NCI-H748 treated with DMSO at 0.1 percent for 48 hours (cell line): Measurements from ENCODE around the gene FBXO5.
"Not testable (repeated sequence)": the region's sequence is repeated elsewhere in the genome, so short reads cannot be mapped to it uniquely, and the experiment has no call there.

Experiments used
- DNase-seq: peaks from one replicate; lab custom pipeline; 2025; lab: John Stamatoyannopoulos, UW

Gene FBXO5

DNA sequence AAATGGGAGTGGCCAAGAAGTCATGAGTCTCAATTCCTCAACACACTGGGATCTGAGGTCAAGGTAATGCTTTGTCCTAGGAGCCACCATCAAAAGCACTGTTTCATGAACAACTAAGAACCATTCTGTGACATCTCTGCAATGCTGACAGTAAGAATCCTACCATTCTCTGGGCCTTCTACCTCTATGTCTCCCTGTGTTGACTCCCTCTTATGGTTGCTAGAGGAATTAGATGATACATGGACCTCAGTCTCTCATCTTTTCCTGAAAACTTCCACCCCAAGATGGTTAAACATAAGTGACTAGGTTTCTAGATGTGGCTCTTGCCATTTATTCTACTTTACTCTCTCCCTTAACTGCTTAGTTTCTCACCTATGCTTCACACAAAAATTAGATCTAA is 10.6 kb upstream of the FBXO5 start:
- DNase-seq: no peak

DNA sequence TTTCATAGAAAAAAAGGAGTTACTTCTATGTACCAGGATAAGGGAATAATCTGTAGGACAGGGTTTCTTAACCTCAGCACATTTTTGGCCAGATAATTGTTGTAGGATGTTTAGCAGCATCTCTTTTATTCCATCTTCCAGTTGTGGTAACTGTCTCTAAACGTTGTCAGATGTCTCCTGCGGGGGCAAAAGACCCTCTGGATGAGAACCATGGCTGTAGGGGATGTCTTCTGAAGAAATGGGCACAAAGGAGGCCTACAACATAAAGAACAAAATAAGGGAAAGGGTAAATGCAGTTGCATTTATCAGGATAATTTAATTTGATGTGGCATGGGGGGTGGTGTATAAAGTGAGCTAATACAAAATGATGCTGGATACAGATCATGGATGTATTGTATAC is 4.1 kb upstream of the FBXO5 start:
- DNase-seq: no peak

DNA sequence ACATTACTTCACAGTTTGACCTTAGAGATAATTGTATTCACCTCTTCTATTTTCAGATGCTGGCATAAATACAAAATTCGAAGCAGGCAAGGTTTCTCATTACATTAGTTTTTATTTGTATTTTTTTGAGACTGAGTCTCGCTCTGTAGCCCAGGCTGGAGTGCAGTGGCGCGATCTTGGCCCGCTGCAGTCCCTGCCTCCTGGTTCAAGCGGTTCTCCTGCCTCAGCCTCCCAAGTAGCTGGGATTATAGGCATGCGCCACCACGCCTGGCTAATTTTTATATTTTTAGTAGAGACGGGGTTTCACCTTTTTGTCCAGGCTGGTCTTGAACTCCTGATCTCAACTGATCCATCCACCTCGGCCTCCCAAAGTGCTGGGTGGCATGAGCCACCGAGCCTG is 2.5 kb upstream of the FBXO5 start:
- DNase-seq: not testable (repeated sequence)

GRCh38 chr6:152984513-152984872 is 1.7 kb upstream of the FBXO5 start:
- peak; percentile 24 for DNase-seq

GRCh38 chr6:152983637-152984512 is 1.0 kb upstream of the FBXO5 start:
- peak; percentile 44 for DNase-seq

GRCh38 chr6:152981989-152982903 is 595 bp downstream of the FBXO5 start:
- no peak for DNase-seq

DNA sequence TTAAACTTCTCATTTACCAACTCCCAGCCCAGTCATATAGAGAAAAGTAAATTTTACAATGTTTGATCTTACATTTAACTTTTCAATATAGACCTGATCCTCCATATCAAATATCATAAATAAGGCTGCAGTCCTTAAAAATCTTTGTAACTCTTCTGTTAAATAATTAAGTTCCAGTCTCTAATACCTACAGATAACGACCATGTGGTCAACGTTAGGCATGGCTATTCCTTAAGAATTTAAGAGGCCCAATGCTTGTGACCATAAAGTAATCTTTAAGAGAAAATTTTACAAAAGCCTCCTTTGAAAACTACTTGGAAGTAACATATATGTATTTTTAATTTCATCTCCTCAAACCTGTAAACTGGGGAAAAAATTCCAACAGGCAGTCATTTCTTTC is 1.6 kb downstream of the FBXO5 start:
- DNase-seq: no peak

DNA sequence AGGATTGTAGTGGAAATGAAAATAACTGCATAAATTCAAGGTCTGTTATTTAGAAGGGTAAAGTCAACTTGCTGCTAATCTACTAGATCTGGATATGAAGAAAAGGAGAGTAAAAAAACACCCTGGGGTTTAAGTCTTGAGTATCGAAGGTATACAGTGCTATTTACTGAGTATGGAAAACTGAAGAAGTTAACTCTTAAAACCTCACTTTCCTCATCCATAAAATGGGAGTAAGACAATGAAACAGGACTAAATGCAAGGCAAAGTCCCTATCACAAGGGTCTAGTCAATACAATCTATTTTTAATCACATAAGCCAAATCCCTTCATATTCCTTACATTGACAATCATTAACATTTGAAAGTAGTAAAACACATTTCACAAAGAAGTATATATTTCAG is 2.2 kb downstream of the FBXO5 start:
- no peak for DNase-seq

GRCh38 chr6:152979116-152979515 is 3.7 kb downstream of the FBXO5 start:
- no peak for DNase-seq

DNA sequence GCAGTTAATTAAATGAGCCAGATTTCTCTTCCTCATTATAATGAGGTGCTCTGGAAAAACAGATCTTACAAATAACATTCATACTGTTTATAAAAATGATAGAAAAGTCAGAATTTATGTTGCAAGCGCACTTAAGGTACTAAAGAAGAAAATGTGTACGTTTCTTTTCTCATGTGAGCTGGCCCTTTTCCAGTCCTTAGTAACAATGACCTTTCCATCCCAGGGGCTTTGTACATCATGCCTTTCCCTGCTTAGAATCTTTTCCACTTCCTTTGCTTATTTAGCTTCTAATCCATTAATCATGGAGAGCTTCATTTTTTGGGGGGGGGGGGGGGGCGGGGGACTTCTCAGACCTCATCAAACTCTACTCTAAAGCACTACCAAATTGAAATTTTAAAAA is 4.8 kb downstream of the FBXO5 start:
- no peak for DNase-seq

DNA sequence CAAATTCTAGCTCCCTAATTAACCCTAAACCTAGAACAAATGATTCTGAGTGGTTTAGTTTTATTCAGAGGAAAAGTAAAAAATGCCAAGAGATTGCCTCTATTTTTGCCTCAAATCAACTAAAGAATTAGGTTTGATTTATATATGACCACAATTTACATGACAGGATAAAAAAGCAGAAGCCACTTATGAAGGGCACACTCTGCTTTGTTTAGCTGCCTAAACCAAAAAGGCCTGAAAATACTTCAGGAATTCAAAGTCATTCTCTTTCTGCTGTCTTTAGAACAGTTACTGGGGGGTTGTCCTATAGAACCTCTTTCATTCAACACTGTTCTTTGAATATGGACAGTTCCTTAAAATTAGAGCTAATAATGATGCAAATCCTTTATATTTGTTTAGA is 5.3 kb downstream of the FBXO5 start:
- DNase-seq: no peak

DNA sequence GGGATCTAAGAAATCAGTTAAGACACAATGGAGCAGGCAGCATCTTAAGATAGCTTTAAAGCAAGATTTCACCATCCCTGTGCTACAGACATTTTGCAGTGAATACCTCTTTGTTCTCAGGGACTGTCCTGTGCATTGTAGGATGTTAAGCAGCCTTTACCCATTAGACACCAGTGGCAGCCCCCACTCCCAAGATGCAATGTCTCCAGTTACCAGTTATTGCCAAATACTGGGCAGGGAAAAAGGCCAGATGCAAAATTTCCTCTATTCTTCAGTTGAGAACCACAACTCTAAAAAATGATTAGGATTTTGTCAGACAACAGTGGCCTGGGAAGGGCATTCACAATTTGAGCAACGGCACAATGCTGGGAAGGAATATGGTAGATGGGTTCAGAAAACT is 6.1 kb downstream of the FBXO5 start:
- DNase-seq: no peak

DNA sequence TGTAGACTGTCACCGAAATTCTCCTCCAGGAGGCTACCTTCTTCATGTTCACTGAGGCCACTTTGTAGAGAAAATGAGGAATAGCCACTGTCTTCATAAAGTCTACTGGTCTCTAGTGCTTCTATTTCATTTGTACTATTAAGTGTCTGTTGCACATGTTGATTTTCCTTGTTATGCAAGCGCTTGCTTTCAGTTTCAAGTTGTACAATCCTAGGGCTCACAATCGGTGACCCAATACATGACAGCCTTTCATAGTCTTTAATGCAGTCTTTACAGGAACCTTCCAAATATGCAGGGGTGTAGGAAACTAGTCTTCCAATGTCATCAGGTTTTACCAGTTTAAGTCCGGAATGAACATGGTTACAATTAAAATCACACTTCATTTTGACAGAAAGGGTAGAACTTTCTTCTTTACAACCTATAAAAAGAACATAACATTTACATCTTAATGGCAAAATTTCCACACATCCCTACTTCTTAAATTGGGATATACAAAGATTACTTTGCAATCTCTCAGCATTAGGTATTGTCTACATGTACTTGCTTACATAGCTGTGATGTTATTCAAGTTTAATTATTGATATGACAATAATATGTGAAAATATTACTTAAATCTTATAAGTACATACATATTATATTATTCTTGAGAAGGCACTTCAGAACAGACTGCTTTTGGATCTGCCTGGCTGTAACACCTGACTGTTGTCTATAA is 7.5 kb downstream of the FBXO5 start:
- DNase-seq: no peak

DNA sequence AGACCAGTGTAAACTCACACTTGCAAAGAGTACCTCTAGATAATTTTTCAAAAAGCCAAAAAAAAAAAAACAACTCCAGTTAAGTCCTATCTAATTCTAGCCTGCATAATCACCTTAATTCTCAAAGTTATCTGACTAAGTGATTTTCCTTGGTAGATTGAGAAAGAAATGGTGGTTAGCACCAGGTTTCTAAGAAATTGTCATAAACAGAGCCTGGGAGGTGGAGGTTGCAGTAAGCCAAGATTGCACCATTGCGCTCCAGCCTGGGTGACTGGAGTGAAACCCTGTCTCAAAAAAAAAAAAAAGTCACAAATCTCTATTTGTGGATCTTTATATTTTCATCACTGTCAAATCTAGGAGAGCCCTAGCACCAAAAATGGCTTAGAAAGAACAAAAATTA is 8.9 kb downstream of the FBXO5 start:
- DNase-seq: no peak

DNA sequence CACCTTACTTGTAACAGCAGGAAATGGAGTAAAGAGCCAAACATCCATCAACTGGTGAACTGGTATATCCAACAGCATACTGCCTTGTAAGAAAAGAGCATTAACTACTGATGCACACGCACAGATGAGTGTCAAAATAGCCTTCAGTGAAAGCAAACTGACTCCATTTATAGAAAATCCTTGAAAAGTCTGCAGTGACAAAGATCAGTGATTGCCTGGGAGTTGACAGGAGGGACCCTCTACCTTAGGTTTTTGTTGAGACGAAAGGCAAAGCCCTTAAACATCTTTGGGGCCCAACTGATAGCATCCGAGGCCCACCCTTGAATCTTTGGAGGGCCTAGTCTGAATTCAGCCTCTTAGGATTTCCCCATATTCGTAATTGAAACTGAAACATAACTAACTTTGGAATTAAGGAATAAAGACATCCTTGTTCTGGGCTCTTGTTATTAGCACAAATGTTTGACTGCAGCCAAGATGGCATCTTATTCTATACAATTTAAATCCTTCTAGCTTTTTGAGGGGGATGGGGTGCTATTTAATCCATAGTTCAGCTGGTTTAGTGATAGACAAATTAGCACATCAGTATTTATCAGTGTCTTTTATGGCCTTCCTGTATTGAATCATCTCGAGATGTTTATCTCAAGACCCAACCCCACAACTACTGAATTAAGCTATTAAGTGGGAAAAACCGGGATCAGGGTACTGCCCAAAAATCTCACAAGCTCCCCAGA is 13.0 kb downstream of the FBXO5 start:
- DNase-seq: no peak

DNA sequence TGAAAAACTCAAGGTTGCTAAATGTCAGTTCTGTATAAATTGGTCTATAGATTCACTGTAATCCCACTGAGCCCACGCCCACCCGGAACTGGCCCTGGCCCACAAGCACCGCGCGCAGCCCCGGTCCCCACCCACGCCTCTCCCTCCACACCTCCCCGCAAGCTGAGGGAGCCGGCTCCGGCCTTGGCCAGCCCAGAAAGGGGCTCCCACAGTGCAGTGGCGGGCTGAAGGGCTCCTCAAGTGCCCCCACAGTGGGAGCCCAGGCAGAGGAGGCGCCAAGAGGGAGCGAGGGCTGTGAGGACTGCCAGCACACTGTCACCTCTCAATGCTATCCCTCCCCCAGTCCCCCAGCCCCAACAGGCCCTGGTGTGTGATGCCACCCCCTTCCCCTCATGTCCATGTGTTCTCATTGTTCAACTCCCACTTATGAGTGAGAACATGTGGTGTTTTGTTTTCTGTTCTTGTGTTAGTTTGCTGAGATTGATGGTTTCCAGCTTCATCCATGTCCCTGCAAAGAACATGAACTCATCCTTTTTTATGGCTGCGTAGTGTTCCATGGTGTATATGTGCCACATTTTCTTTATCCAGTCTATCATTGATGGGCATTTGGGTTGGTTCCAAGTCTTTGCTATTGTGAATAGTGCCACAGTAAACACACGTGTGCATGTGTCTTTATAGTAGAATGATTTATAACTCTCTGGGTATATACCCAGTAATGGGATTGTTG is 16.5 kb downstream of the FBXO5 start:
- DNase-seq: not testable (repeated sequence)

GRCh38 chr6:152959333-152959732 is 23.5 kb downstream of the FBXO5 start:
- no peak for DNase-seq

DNA sequence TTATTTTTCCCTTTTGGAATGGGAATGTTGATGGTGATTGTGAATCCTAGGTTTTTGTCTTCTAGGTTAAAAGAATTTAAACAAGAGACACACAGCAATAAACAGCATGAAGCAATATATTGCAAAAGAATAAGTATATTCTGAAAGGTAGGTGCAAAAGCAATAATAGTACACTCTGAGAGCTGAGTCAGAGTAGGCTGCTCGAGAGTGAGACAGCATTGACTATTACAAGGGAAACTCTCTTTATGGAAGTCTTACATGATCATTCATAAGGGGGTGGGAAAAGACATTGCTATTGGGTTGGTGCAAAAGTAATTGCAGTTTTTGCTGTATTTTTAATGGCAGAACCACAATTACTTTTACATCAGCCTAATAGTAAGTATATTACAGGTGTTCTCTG is 25.0 kb downstream of the FBXO5 start:
- DNase-seq: no peak

DNA sequence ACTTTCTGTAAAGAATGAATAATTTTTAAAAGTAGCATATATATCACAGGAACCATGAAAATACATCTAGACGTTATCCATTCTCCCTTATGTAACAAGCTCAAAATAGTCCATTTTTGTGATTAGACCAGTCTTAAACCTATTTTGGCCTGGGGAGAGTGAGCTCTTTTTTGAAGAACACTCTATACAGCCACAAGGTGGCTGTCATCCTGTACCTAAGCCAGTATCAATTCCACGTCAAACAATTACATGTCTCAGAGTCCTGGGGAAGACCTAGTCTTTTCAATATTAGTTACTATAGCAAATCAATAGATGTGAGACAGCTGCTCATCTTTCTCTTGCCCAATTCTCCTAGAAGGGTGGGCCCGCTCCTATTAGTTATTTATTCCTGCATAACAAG is 28.4 kb downstream of the FBXO5 start:
- no peak for DNase-seq

GRCh38 chr6:152952866-152953509 is 29.9 kb downstream of the FBXO5 start:
- DNase-seq: peak; percentile 26

GRCh38 chr6:152952045-152952444 is 30.8 kb downstream of the FBXO5 start:
- DNase-seq: no peak
